Sigmoid colon (tissue), 4 donors: ENCODE data around the gene RPLP2.

Source experiments
- EP300 ChIP-seq, 4 donors: sonication (generic); formaldehyde crosslinking; IDR thresholded peaks; one replicate each; pipeline ENCODE4 v1.6.1; 2017; ENCODE audit warnings: antibody characterized with exemption in 4 of 4
- POLR2A ChIP-seq, 2 donors: fragments of 450-650 bp; IDR thresholded peaks; one replicate each; pipeline ENCODE4 v1.6.1; 2016; ENCODE audit warnings: antibody characterized with exemption in 2 of 2, mild to moderate bottlenecking in 2 of 2, moderate library complexity in 2 of 2
- POLR2AphosphoS5 ChIP-seq, 4 donors: sonication (generic); formaldehyde crosslinking; IDR thresholded peaks; one replicate each; pipeline ENCODE4 v1.6.1; 2017; ENCODE audit warnings: antibody characterized with exemption in 4 of 4

DNA sequence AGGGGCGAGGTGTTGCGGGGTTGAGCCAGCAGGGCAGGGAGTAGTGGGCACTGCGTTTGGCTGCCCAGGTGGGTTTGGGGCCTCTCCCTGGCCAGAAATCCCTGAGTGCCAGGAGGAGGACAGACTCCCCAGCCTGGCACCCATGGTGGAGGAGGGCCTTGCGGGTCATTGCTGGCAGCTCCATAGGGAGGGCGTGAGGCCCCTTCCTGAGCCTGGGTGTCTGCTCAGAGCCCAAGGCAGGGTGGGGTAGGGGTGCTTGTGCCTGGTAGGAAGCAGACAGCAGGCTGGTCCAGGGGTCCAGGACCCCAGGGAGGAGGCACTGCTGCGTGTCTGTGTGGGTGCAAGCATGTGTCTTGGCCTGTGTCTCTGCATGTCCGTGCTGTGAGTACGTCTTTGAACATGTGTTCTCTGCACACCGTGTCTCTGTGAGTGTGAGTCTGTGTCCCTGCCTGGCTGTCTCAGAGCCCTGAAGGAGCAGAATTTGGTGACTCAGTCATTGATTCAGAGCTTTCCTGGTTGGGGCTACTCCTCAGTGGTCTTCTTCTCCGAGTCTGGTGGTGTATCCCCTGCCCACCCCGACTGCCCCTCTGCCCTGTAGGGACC, 36.8 kb downstream of the RPLP2 start:
- TF ChIP-seq POLR2AphosphoS5 (IDR thresholded peaks at IDR 0.05) (no peak), EP300 (IDR thresholded peaks at IDR 0.05) (no peak), POLR2A (IDR thresholded peaks at IDR 0.05) (no peak)
